ENCODE measurements around the gene ITPR2. TPM values are rescaled to one million over a fixed set of nuclear protein-coding genes. Genes with fewer than 3 reads are reported as not detected.
"Not testable (repeated sequence)": the region's sequence is repeated elsewhere in the genome, so short reads cannot be mapped to it uniquely, and the experiment has no call there.

Gene ITPR2
- total RNA-seq, 1 experiment from 2014 or later = 10.1 TPM

- DNase-seq (ENCODE audit: low read depth) = no peak
Measured at GRCh38 chr12:26341491-26341890, 491.5 kb downstream of the ITPR2 start.

GRCh38 chr12:26340649-26341048 is 492.3 kb downstream of the ITPR2 start:
- DNase-seq (ENCODE audit: low read depth) = peak; percentile 31

- no peak for DNase-seq (ENCODE audit: low read depth)
Measured at GRCh38 chr12:26339976-26340375, 493.0 kb downstream of the ITPR2 start.

- DNase-seq (ENCODE audit: low read depth) = peak; percentile 68
Measured at GRCh38 chr12:26338586-26339572, 494.1 kb downstream of the ITPR2 start.

GRCh38 chr12:26335651-26336050 is 497.3 kb downstream of the ITPR2 start:
- DNase-seq (ENCODE audit: low read depth) = no peak

GRCh38 chr12:26334621-26335124 is 498.3 kb downstream of the ITPR2 start:
- no peak for DNase-seq (ENCODE audit: low read depth)

- DNase-seq (ENCODE audit: low read depth) = no peak
Measured at GRCh38 chr12:26331960-26332359, 501.0 kb downstream of the ITPR2 start.

- no peak for DNase-seq (ENCODE audit: low read depth)
Measured at GRCh38 chr12:26331136-26331535, 501.9 kb downstream of the ITPR2 start.

GRCh38 chr12:26327975-26328644 is 504.9 kb downstream of the ITPR2 start:
- DNase-seq (ENCODE audit: low read depth) = no peak

GRCh38 chr12:26323673-26324072 is 509.3 kb downstream of the ITPR2 start:
- no peak for DNase-seq (ENCODE audit: low read depth)

GRCh38 chr12:26319511-26319910 is 513.5 kb downstream of the ITPR2 start:
- DNase-seq (ENCODE audit: low read depth) = peak; percentile 62

- peak; percentile 86 for DNase-seq (ENCODE audit: low read depth)
Measured at GRCh38 chr12:26318661-26319068, 514.3 kb downstream of the ITPR2 start.

GRCh38 chr12:26317942-26318575 is 514.9 kb downstream of the ITPR2 start:
- peak; percentile 80 for DNase-seq (ENCODE audit: low read depth)

GRCh38 chr12:26314103-26314502 is 518.9 kb downstream of the ITPR2 start:
- not testable (repeated sequence) for DNase-seq (ENCODE audit: low read depth)

- DNase-seq (ENCODE audit: low read depth) = not testable (repeated sequence)
Measured at GRCh38 chr12:26310489-26310888, 522.5 kb downstream of the ITPR2 start.

GRCh38 chr12:26309634-26310033 is 523.4 kb downstream of the ITPR2 start:
- DNase-seq (ENCODE audit: low read depth) = no peak

- no peak for DNase-seq (ENCODE audit: low read depth)
Measured at GRCh38 chr12:26304273-26304672, 528.7 kb downstream of the ITPR2 start.

GRCh38 chr12:26303418-26303817 is 529.6 kb downstream of the ITPR2 start:
- DNase-seq (ENCODE audit: low read depth) = no peak

GRCh38 chr12:26302776-26303175 is 530.2 kb downstream of the ITPR2 start:
- no peak for DNase-seq (ENCODE audit: low read depth)

- no peak for DNase-seq (ENCODE audit: low read depth)
Measured at GRCh38 chr12:26299751-26300150, 533.2 kb downstream of the ITPR2 start.

- DNase-seq (ENCODE audit: low read depth) = peak; percentile 87
Measured at GRCh38 chr12:26298785-26299621, 534.0 kb downstream of the ITPR2 start.

Data from RPMI7951 (cell line).